Measurements from ENCODE around the gene NLK.
"Not testable (repeated sequence)": the region's sequence is repeated elsewhere in the genome, so short reads cannot be mapped to it uniquely, and the experiment has no call there.

The NLK gene

DNA sequence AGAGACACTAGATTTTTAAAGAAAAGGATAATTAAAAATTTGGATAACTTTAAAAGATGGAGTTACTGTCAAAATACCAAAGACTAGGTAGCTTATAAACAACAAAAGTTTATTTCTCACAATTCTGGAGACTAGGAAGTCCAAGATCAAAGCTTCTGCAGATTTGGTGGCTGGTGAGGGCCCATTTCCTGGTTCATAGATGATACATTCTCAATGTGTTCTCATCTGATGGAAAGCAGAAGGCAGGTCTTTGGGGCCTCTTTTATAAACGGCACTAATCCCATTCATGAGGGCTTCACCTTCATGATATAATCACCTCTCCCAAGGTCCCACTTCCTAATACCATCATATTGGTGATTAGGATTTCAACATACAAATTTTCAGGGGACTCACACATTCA, 33.7 kb downstream of the NLK start:
- no peak for DNase-seq

DNA sequence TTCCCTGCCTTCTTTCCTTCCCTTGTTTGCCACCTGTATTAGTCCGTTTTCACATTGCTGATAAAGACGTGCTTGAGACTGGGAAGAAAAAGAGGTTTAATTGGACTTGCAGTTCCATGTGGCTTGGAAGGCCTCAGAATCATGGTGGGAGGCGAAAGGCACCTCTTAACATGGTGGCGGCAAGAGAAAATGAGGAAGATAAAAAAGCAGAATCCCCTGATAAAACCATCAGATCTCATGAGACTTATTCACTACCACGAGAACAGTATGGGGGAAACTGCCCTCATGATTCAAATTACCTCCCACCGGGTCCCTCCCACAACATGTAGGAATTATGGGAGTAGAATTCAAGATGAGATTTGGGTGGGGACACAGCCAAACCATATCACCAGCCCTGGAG, 34.7 kb downstream of the NLK start:
- not testable (repeated sequence) for DNase-seq

GRCh38 chr17:28078341-28079229, 36.1 kb downstream of the NLK start:
- DNase-seq: no peak

- DNase-seq: no peak
Observed at GRCh38 chr17:28081467-28081866, 39.0 kb downstream of the NLK start.

DNA sequence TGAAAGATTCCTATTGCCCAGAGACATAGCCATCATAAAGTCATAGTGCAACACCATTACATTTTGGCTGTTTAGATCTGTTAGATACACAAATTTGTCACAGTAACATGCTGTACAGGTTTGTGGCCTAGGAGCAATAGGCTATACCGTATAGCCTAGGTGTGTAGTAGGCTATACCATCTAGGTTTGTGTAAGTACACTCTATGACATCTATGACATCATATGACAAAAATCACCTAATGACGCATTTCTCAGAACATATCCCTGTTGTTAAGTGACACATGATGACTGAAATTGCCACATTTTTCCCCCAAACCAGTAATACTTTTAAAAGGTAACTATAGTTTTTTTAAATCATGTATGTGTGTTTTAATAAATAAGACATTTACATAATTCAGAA, 43.3 kb downstream of the NLK start:
- DNase-seq: no peak

DNA sequence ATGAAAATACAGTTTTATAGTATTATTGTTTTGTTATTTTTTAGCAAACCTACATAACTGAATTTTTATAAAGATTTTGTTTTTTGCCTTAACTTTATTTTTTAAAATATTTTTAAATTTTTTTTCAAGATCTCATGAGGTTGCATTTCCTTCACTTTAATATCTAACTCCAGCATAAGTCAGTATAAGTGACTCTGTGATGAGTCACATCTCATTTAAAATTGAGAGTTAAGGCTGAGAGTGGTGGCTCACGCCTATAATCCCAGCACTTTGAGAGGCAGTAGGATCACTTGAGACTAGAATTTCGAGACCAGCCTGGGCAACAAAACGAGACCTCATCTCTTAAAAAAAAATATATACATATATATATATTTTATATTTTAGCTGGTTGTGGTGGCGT, 44.0 kb downstream of the NLK start:
- DNase-seq: no peak

GRCh38 chr17:28087743-28088142, 45.3 kb downstream of the NLK start:
- DNase-seq: no peak

GRCh38 chr17:28090551-28090950, 48.1 kb downstream of the NLK start:
- no peak for DNase-seq

GRCh38 chr17:28092088-28092487, 49.6 kb downstream of the NLK start:
- no peak for DNase-seq

GRCh38 chr17:28093999-28094716, 51.7 kb downstream of the NLK start:
- DNase-seq: no peak

DNA sequence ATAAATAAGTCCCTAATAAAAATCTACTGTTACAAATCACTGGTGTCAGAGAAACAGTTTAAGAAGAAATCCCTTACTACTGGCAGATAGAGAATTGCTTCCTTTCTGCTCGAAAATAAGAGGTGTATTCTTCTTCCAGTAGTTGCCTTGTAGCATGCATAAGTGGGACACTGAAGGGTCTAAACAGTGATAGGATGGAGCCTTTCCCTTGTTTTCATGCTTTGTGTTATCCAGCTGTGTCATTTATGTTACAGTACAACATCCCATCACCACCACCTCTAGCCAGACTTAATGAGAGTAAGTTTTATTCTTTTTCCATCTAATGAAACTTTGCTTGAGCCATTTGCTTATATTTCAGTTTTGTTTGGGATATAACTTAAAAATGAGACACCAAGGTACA, 54.3 kb downstream of the NLK start:
- DNase-seq: no peak

GRCh38 chr17:28097254-28097653, 54.8 kb downstream of the NLK start:
- DNase-seq: no peak

DNA sequence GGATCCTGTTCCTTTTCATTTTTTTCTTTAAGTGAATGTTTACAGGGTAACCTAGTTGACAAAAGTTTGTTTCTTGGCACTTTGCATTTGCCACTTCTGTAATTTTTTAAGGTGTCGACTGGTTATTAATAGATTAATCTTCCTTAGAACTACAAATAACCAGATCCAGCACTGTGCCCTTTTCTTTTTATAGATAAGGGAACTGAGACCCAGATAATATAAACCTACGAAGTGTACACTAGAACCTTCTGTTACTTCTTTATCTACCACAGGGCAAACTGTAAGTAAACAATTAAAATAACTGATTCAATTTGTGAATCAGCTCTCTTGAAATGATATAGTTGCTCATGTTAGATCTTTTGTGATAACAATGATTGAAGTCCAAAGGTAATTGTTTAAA, 55.4 kb downstream of the NLK start:
- no peak for DNase-seq

DNA sequence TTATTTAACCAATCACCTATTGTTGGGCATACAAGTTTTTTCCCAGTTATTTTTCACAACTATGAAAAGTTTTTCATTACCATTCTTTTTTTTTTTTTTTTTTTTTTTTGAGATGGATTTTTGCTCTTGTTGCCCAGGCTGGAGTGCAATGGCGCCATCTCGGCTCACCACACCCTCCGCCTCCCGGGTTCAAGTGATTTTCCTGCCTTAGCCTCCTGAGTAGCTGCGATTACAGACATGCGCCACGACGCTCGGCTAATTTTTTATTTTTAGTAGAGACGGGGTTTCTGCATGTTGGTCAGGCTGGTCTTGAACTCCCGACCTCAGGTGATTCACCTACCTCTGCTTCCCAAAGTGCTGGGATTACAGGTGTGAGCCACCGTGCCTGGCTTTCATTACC, 56.1 kb downstream of the NLK start:
- DNase-seq: not testable (repeated sequence)

DNA sequence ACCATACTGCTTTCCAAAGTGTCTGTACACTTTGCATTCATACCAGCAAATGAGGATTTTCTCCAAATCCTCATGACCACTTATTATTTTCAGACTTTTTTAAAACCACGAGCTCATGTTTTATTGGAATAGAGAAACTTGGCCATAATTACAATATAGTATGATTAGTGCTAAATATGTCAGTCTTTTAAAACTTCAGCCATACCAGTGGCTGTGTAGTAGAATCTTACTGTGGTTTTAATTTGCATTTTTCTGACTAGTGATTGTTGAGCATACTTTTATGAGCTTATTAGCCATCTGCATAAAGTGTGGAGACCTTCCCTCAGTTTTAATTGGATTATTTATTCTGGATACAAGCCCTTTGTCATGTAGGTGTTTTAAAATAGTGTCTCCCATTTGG, 57.8 kb downstream of the NLK start:
- DNase-seq: no peak

- DNase-seq: no peak
Observed at GRCh38 chr17:28100936-28101335, 58.5 kb downstream of the NLK start.

- no peak for DNase-seq
Observed at GRCh38 chr17:28101919-28102318, 59.4 kb downstream of the NLK start.

GRCh38 chr17:28105501-28105900, 63.0 kb downstream of the NLK start:
- no peak for DNase-seq

DNA sequence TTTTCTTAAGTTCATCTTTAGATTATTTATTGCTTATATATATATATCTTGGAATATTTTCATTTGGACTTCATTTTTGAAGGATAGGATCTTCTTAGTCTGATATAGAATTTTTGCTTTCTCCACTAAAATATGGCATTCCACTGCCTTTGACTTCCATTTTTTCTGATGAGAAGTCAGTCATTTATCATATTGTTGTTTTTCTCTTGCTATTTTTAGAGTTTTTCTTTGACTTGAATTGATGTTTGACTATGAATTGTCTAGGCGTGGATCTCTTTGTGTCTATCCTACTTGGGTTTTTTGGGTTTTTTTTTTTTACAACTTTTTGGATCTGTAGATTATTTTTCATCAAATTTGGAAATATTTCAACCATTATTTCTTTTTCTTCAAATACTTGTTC, 67.7 kb downstream of the NLK start:
- no peak for DNase-seq

GRCh38 chr17:28112181-28112580, 69.7 kb downstream of the NLK start:
- DNase-seq: no peak

- no peak for DNase-seq
Observed at GRCh38 chr17:28112606-28113005, 70.1 kb downstream of the NLK start.

GRCh38 chr17:28113269-28113668, 70.8 kb downstream of the NLK start:
- DNase-seq: no peak

GRCh38 chr17:28115046-28115445, 72.6 kb downstream of the NLK start:
- no peak for DNase-seq

DNA sequence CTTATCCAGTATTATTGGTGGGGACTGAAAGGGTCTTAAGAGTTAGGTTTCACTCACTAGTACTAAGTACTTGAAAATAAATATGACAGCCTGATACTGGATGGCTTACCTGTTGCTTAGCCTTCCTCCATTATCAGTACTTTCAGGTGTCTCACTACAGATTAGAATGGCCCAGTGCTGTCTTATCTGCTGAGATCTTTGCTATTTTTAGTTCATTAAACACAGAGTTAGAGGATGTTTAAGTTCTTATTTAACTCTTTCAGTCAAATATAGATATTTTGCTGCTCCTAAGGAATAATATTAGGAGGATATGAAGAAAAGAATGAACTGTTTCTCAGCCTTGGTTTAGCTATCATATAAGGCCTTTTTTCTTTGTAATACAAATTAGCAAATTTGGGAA, 74.8 kb downstream of the NLK start:
- no peak for DNase-seq

All from effector CD4-positive, alpha-beta T cell (primary cell).